Ovary (tissue), 9 donors: ENCODE data around the gene RAB15. TPM values are rescaled to one million over a fixed set of nuclear protein-coding genes. Genes with fewer than 3 reads are reported as not detected.

Experiments
- DNase-seq, 5 donors: peaks; one replicate each; pipeline ENCODE4 v3.0.0-alpha.2; 2019 to 2020
- H3K27ac ChIP-seq, 2 donors: fragments of 200-600 bp; one replicate each; pipeline versions ENCODE4 v1.5.1 to v1.8.0; 2019 to 2022
- H3K27me3 ChIP-seq: fragments of 200-600 bp; one replicate; pipeline ENCODE4 v1.8.0; 2022
- H3K36me3 ChIP-seq: fragments of 200-600 bp; sonication (generic); one replicate; pipeline ENCODE4 v1.5.1; 2019
- H3K4me1 ChIP-seq: one replicate; pipeline ENCODE4 v1.8.1; 2013; ENCODE audit warnings: mild to moderate bottlenecking, moderate library complexity; ENCODE audit not compliant: insufficient read depth
- H3K4me3 ChIP-seq: fragments of 200-600 bp; sonication (generic); one replicate; pipeline ENCODE4 v1.5.1; 2017
- H3K9me3 ChIP-seq, 2 donors: fragments of 200-600 bp in 1 of 2; sonication (generic) in 1 of 2; one replicate each; pipeline versions ENCODE4 v1.5.1 to v1.8.1; 2013 to 2019; ENCODE audit warnings: mild to moderate bottlenecking in 1 of 2, moderate library complexity in 1 of 2
- CTCF ChIP-seq, 3 donors: fragments of 450-650 bp in 2 of 3; fragments of 200-600 bp in 1 of 3; IDR thresholded peaks; one replicate each; pipeline versions ENCODE4 v1.5.1 to v1.8.0; 2016 to 2022; ENCODE audit warnings: antibody characterized with exemption in 3 of 3, mild to moderate bottlenecking in 1 of 3
- EP300 ChIP-seq: sonication (generic); formaldehyde crosslinking; IDR thresholded peaks from one replicate; pipeline ENCODE4 v1.6.1; 2017; ENCODE audit warnings: antibody characterized with exemption
- POLR2A ChIP-seq: fragments of 450-650 bp; IDR thresholded peaks from one replicate; pipeline ENCODE4 v1.6.1; 2017; ENCODE audit warnings: antibody characterized with exemption, mild to moderate bottlenecking, moderate library complexity
- whole genome bisulfite sequencing, 3 donors: extraction: QIAGEN DNeasy Blood & Tissue Kit in 1 of 3; methylation state at CpG; one replicate each; pipeline versions ENCODE4 v1.1.5 to v1.1.7; 2013 to 2017; 5-methylcytosine and 5-hydroxymethylcytosine counted together
- intact Hi-C, 4 donors: fragments of 100-400 bp; cut with DNase I; formaldehyde crosslinking; loops; one replicate each; pipeline versions ENCODE4 v1.11.0 to v1.15.1; 2022 to 2023
- polyA plus RNA-seq, 2 donors: library from polyadenylated mRNA; stranded (reverse); fragments of 200-250 nt in 1 of 2; fragments of 350-450 nt in 1 of 2; fragmentation: Illumina TruSeq in 1 of 2; extraction: RNeasy Lipid Tissue Mini Kit (QIAGEN cat#74804) in 1 of 2; gene quantifications; one replicate each; pipeline ENCODE4 v1.2.3, GENCODE V29; 2013 to 2014
- small RNA-seq: library from RNA; depleted of rRNA; stranded (forward); fragments of <200 nt; gene quantifications from one replicate; pipeline ENCODE3, GENCODE V24; 2016
- total RNA-seq, 7 donors: library from RNA; depleted of rRNA in 2 of 7; stranded (reverse); fragments of >200 nt in 2 of 7; fragmentation: NEBNext Ultra II Directional in 3 of 7; extraction: Animal tissue kit (Norgen Biotek cat#: 25700) in 3 of 7; gene quantifications; one replicate each; pipeline versions ENCODE4 v1.1.0 to v1.2.4, GENCODE V29; 2016 to 2023
- donor health status: DM: no; HTN: no; CAD: no; lungs with moderate emphysema.
- donor health status: DM: no; HTN: no; CAD: no.
- donor health status: Bipolar disorder and iron deficiency.
- donor health status: DM: yes; HTN: yes; CAD: no.
- donor health status: DM: no; HTN: no; CAD: no.
- donor health status: DM: yes; HTN: yes; CAD: no.

Gene RAB15
- total and polyA plus RNA-seq, 9 donors, result 0.83 to 5.7 (median 2.5) TPM

- Histone ChIP-seq H3K27ac (no peak overlapping the region), H3K4me1 (peaks cover 7% of the 10 kb centered on the region), H3K36me3 (no peaks in the 10 kb centered on the region), H3K27me3 (no peaks in the 10 kb centered on the region), H3K9me3 (no peaks in the 10 kb centered on the region), H3K4me3 (no peak overlapping the region)
- intact Hi-C loops, result no loop called here
- 10 to 19% (median 15%) methylated on average over 3 of the region's 3 CpGs for WGBS, 3 donors
- no peak for DNase-seq
- no peak for TF ChIP-seq EP300
- no peak for TF ChIP-seq POLR2A
- TF ChIP-seq CTCF (IDR thresholded peaks at IDR 0.05), result no peak
These were observed 61.2 kb downstream of the RAB15 start for GRCh38 chr14:64910847-64911495.

- Histone ChIP-seq H3K27ac (no peak overlapping the region), H3K27me3 (no peaks in the 10 kb centered on the region), H3K4me1 (no peaks in the 10 kb centered on the region), H3K4me3 (no peak overlapping the region), H3K36me3 (no peaks in the 10 kb centered on the region), H3K9me3 (no peaks in the 10 kb centered on the region)
- no peak for TF ChIP-seq EP300
- TF ChIP-seq POLR2A, result no peak
- TF ChIP-seq CTCF (IDR thresholded peaks at IDR 0.05), result no peak
- 51 to 63% (median 58%) methylated on average over 6 of the region's 6 CpGs for WGBS, 3 donors
- intact Hi-C loops, result no loop called here
- no peak for DNase-seq
These were observed 66.1 kb downstream of the RAB15 start for GRCh38 chr14:64906022-64906421.

GRCh38 chr14:64899958-64900357 lies 72.2 kb downstream of the RAB15 start:
- Histone ChIP-seq H3K27ac (no peak overlapping the region), H3K36me3 (no peaks in the 10 kb centered on the region), H3K4me1 (no peaks in the 10 kb centered on the region), H3K9me3 (no peaks in the 10 kb centered on the region), H3K4me3 (no peak overlapping the region), H3K27me3 (no peaks in the 10 kb centered on the region)
- TF ChIP-seq POLR2A (no peak), EP300 (no peak), CTCF (IDR thresholded peaks at IDR 0.05) (no peak)
- WGBS, 3 donors, result 69 to 78% (median 70%) methylated on average over 1 of the region's 1 CpG
- intact Hi-C loops, result no loop called here
- no peak for DNase-seq

Small RNA genes within 50 kb of the gene (small RNA-seq; reads per million reads assigned to genes)
- gene RPPH1-2P, result not detected

Other genes with a start within 250 kb of the RAB15 start
- gene SPTB, start 92.4 kb downstream of the RAB15 start, total RNA-seq, result 1 to 10 TPM in 3 of 7 donors, under 1 TPM in 4; 0.28 to 1.4 (median 0.68) TPM
- under 1 TPM; 0.63 to 0.84 TPM for gene SPTB, start 92.4 kb downstream of the RAB15 start, polyA plus RNA-seq
- 100 to 1,000 TPM in 2 of 7 donors, 10 to 100 TPM in 5; 57.8 to 126 (median 70.5) TPM for gene CHURC1, start 57.9 kb downstream of the RAB15 start, total RNA-seq
- gene CHURC1, start 57.9 kb downstream of the RAB15 start, polyA plus RNA-seq, result 10 to 100 TPM; 50.1 to 64.6 TPM
- 1 to 10 TPM in 1 of 7 donors, under 1 TPM in 1, not detected in 5; 1.00 to 4.8 TPM for gene GPX2, start 29.6 kb downstream of the RAB15 start, total RNA-seq
- not detected for gene GPX2, start 29.6 kb downstream of the RAB15 start, polyA plus RNA-seq
- gene FNTB, start 14.6 kb upstream of the RAB15 start, total RNA-seq, result 10 to 100 TPM in 6 of 7 donors, 1 to 10 TPM in 1; 9.5 to 16.4 (median 14.1) TPM
- 10 to 100 TPM in 1 of 2 donors, 1 to 10 TPM in 1; 8.0 to 19.0 TPM for gene FNTB, start 14.6 kb upstream of the RAB15 start, polyA plus RNA-seq
- 100 to 1,000 TPM in 5 of 7 donors, 10 to 100 TPM in 2; 48.4 to 168 (median 109) TPM for gene MAX, start 130.2 kb upstream of the RAB15 start, total RNA-seq
- 100 to 1,000 TPM in 1 of 2 donors, 10 to 100 TPM in 1; 64.1 to 111 TPM for gene MAX, start 130.2 kb upstream of the RAB15 start, polyA plus RNA-seq